ENCODE results near the gene SLC36A1.

DNA sequence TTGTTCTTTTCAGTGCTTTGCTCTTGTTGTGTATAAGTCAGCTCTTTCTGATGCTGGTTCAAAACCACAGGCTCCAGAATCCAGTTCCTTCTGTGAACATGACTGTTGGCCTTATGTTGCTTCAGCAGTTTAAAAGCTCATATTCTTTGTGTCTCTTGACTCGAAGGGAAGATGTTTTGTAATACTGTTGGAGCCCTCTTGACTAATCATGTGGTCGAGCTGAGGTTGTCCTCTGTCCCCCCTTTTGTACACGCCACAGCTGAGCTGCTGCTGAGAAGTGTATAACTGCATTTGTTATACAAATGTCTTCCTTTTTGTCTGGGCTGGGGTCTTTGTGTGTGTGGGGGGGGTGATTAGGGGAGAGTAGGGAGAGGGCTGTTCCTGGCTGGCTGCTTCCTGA is 35.8 kb downstream of the SLC36A1 start:
- TF ChIP-seq CTCF (IDR thresholded peaks at IDR 0.05; ENCODE audit: borderline replicate concordance, extremely low read depth, low read length, poor library complexity, severe bottlenecking) (no peak), EZH2 (IDR thresholded peaks at IDR 0.05; ENCODE audit: borderline replicate concordance, low read depth, low read length, severe bottlenecking) (no peak)

All from DND-41 (cell line).